HepG2 (cell line): ENCODE results near the gene LLGL2. TPM values are rescaled to one million over a fixed set of nuclear protein-coding genes. Genes with fewer than 3 reads are reported as not detected.

ENCODE experiments used
- EP300 ChIP-seq, 3 experiments: sonication (generic) in 1 of 3; formaldehyde crosslinking in 1 of 3; IDR thresholded peaks; 2 replicates each; pipeline versions ENCODE4 v1.5.1 to v1.6.1; 2011 to 2020; ENCODE audit warnings: low read depth in 2 of 3, low read length in 2 of 3, borderline replicate concordance in 1 of 3, improper control_type of control experiment in 1 of 3, mild to moderate bottlenecking in 1 of 3, missing genetic modification reagents in 1 of 3, moderate library complexity in 1 of 3
- FOXM1 ChIP-seq: sonication (generic); formaldehyde crosslinking; IDR thresholded peaks from 2 replicates; pipeline ENCODE4 v1.5.0; 2020; ENCODE audit warnings: missing genetic modification reagents
- HMGXB4 ChIP-seq, 2 experiments: sonication (generic) in 1 of 2; formaldehyde crosslinking in 1 of 2; IDR thresholded peaks; 2 replicates each; pipeline versions ENCODE4 v1.4.0 to v1.6.1; 2018 to 2020; ENCODE audit warnings: missing genetic modification reagents in 2 of 2, borderline replicate concordance in 1 of 2, low read depth in 1 of 2, mild to moderate bottlenecking in 1 of 2, missing biosample characterization in 1 of 2
- KMT2B ChIP-seq: IDR thresholded peaks from 2 replicates; pipeline ENCODE4 v1.6.1; 2016; ENCODE audit warnings: missing genetic modification reagents, missing compliant biosample characterization
- NCOA1 ChIP-seq: sonication (generic); formaldehyde crosslinking; IDR thresholded peaks from 2 replicates; pipeline ENCODE4 v1.9.0; 2021; ENCODE audit warnings: missing genetic modification reagents
- ONECUT2 ChIP-seq: sonication (generic); formaldehyde crosslinking; IDR thresholded peaks from 2 replicates; pipeline ENCODE4 v1.4.0; 2020; ENCODE audit warnings: missing genetic modification reagents
- UBTF ChIP-seq: sonication (generic); formaldehyde crosslinking; IDR thresholded peaks from 2 replicates; pipeline ENCODE4 v1.4.0; 2020; ENCODE audit warnings: mild to moderate bottlenecking, missing genetic modification reagents
- USF2 ChIP-seq, 2 experiments: sonication (generic) in 1 of 2; formaldehyde crosslinking in 1 of 2; IDR thresholded peaks; 2 replicates each; pipeline versions ENCODE4 v1.5.1 to v1.6.1; 2011 to 2020; ENCODE audit warnings: borderline replicate concordance in 1 of 2, low read depth in 1 of 2, low read length in 1 of 2, mild to moderate bottlenecking in 1 of 2, missing genetic modification reagents in 1 of 2, moderate library complexity in 1 of 2
- YY1 ChIP-seq: IDR thresholded peaks from 2 replicates; pipeline ENCODE4 v1.6.1; 2011; ENCODE audit warnings: low read length, low read depth, moderate library complexity, mild to moderate bottlenecking; ENCODE audit not compliant: insufficient read depth, insufficient replicate concordance
- ZBTB26 ChIP-seq: IDR thresholded peaks from 2 replicates; pipeline ENCODE4 v1.6.1; 2016; ENCODE audit warnings: missing compliant biosample characterization, missing genetic modification reagents, borderline replicate concordance
- ZBTB42 ChIP-seq: sonication (generic); formaldehyde crosslinking; IDR thresholded peaks from 2 replicates; pipeline ENCODE4 v1.5.0; 2020; ENCODE audit warnings: mild to moderate bottlenecking, missing genetic modification reagents
- ZHX1 ChIP-seq: sonication (generic); formaldehyde crosslinking; IDR thresholded peaks from 2 replicates; pipeline ENCODE4 v1.8.1; 2022; ENCODE audit warnings: low read depth, mild to moderate bottlenecking, missing genetic modification reagents
- ZNF207 ChIP-seq: fragments of 450-650 bp; IDR thresholded peaks from 2 replicates; pipeline ENCODE4 v1.6.1; 2016; ENCODE audit warnings: antibody characterized with exemption, borderline replicate concordance
- ZNF619 ChIP-seq: sonication (generic); formaldehyde crosslinking; IDR thresholded peaks from 2 replicates; pipeline ENCODE4 v1.4.0; 2020; ENCODE audit warnings: mild to moderate bottlenecking, missing genetic modification reagents
- ZNF776 ChIP-seq: sonication (generic); formaldehyde crosslinking; IDR thresholded peaks from 2 replicates; pipeline ENCODE4 v1.4.0; 2020; ENCODE audit warnings: mild to moderate bottlenecking, missing genetic modification reagents
- ZNF792 ChIP-seq: IDR thresholded peaks from 2 replicates; pipeline ENCODE4 v1.6.1; 2016
- polyA plus RNA-seq, 8 experiments: library from polyadenylated mRNA; depleted of rRNA in 3 of 8; stranded (reverse) in 7 of 8; unstranded in 1 of 8; fragments of >200 nt; fragmentation: Illumina TruSeq in 4 of 8; extraction: Trizol in 4 of 8; gene quantifications; 2 replicates each; pipeline versions ENCODE4 v1.2.1 to v1.2.3, GENCODE V29; 2011 to 2016; ENCODE audit warnings: low read depth in 4 of 8, missing spikeins in 1 of 8, mixed read lengths in 1 of 8; ENCODE audit not compliant: insufficient read depth in 1 of 8
- total RNA-seq, 5 experiments: library from RNA; depleted of rRNA; stranded (reverse); fragments of >200 nt; fragmentation: Illumina TruSeq; extraction: Trizol; gene quantifications; 2 replicates each; pipeline ENCODE4 v1.2.3, GENCODE V29; 2016; ENCODE audit warnings: low read depth in 1 of 5

The LLGL2 gene
- total and polyA plus RNA-seq, 2 of the 13 experiments (the other 11 are each of a cell fraction or from before 2014, with no cell fraction given): 83.0 to 86.7 TPM

- TF ChIP-seq USF2 (IDR thresholded peaks at IDR 0.05; ENCODE audit: low read depth, low read length) (no peak), USF2 (CRISPR knock-in tag; IDR thresholded peaks at IDR 0.05; ENCODE audit: borderline replicate concordance) (0 out of 2 replicates have a peak, but pooled peaks have one; percentile 9), ZBTB26 (no peak), EP300 (IDR thresholded peaks at IDR 0.05; ENCODE audit: low read depth in 2 of 2, low read length in 2 of 2) (no peak), EP300 (CRISPR knock-in tag; IDR thresholded peaks at IDR 0.05; ENCODE audit: borderline replicate concordance) (no peak), UBTF (CRISPR knock-in tag) (no peak), NCOA1 (no peak; the same call in 1 of the 2 replicates), ZNF776 (no peak), ZNF207 (no peak), ZBTB42 (CRISPR knock-in tag) (0 out of 2 replicates have a peak, but pooled peaks have one; percentile 36), KMT2B (no peak), FOXM1 (no peak), ZHX1 (CRISPR knock-in tag) (no peak), ONECUT2 (CRISPR knock-in tag) (no peak), ZNF792 (CRISPR knock-in tag) (no peak), ZNF619 (CRISPR knock-in tag) (no peak), HMGXB4 (CRISPR knock-in tag; IDR thresholded peaks at IDR 0.05; ENCODE audit: borderline replicate concordance in 1 of 2, low read depth in 1 of 2) (0 out of 4 replicates have a peak, but pooled peaks of 1 of the 2 experiments have one; percentile 14), YY1 (no peak)
Observed at GRCh38 chr17:75514919-75515495, 10.5 kb upstream of the LLGL2 start (continued).
